Astrocyte (in vitro differentiated cells and primary cell): Measurements from ENCODE around the gene POU6F2.

Experiments
- CTCF ChIP-seq: IDR thresholded peaks from 2 replicates; pipeline ENCODE4 v1.5.1; 2011; ENCODE audit warnings: low read depth, mild to moderate bottlenecking, inconsistent platforms, low read length, moderate library complexity; ENCODE audit not compliant: insufficient read depth
- EZH2 ChIP-seq: IDR thresholded peaks from 2 replicates; pipeline ENCODE4 v1.6.1; 2012; ENCODE audit warnings: mild to moderate bottlenecking, low read length, inconsistent platforms; ENCODE audit not compliant: insufficient read depth

GRCh38 chr7:39091145-39091544 lies 113.4 kb downstream of the POU6F2 start:
- TF ChIP-seq EZH2 (no peak), CTCF (no peak)
